WTC11 (cell line): ENCODE data around the gene F11R. TPM values are rescaled to one million over a fixed set of nuclear protein-coding genes. Genes with fewer than 3 reads are reported as not detected.

Experiments
- ATF1 ChIP-seq: sonication (generic); formaldehyde crosslinking; IDR thresholded peaks from 2 replicates; pipeline ENCODE4 v1.8.1; 2023; ENCODE audit warnings: mild to moderate bottlenecking, moderate library complexity, missing genetic modification reagents
- ATF2 ChIP-seq: sonication (generic); formaldehyde crosslinking; IDR thresholded peaks from 2 replicates; pipeline ENCODE4 v1.8.1; 2022; ENCODE audit warnings: low read depth, missing genetic modification reagents, borderline replicate concordance
- CBFB ChIP-seq: sonication (generic); formaldehyde crosslinking; IDR thresholded peaks from 2 replicates; pipeline ENCODE4 v1.8.1; 2022; ENCODE audit warnings: mild to moderate bottlenecking, low read depth, missing genetic modification reagents
- CDX4 ChIP-seq: fragments of 250-450 bp; sonication (Bioruptor Pico); IDR thresholded peaks from 2 replicates; pipeline ENCODE4 v1.9.0; 2021; ENCODE audit warnings: moderate library complexity, mild to moderate bottlenecking, inconsistent platforms, borderline replicate concordance
- CREB1 ChIP-seq: sonication (generic); formaldehyde crosslinking; IDR thresholded peaks from 2 replicates; pipeline ENCODE4 v1.8.0; 2023; ENCODE audit warnings: mild to moderate bottlenecking, missing genetic modification reagents
- CREM ChIP-seq: sonication (generic); formaldehyde crosslinking; IDR thresholded peaks from 2 replicates; pipeline ENCODE4 v1.8.1; 2022; ENCODE audit warnings: mild to moderate bottlenecking, missing genetic modification reagents, moderate library complexity
- ESRRA ChIP-seq: sonication (generic); formaldehyde crosslinking; IDR thresholded peaks from 2 replicates; pipeline ENCODE4 v1.8.1; 2022; ENCODE audit warnings: mild to moderate bottlenecking, missing genetic modification reagents, borderline replicate concordance
- FOXK1 ChIP-seq: sonication (generic); formaldehyde crosslinking; IDR thresholded peaks from 2 replicates; pipeline ENCODE4 v1.8.0; 2022; ENCODE audit warnings: mild to moderate bottlenecking, moderate library complexity, missing genetic modification reagents
- GABPB1 ChIP-seq: sonication (generic); formaldehyde crosslinking; IDR thresholded peaks from 2 replicates; pipeline ENCODE4 v1.8.1; 2023; ENCODE audit warnings: mild to moderate bottlenecking, missing genetic modification reagents
- IRF1 ChIP-seq: sonication (generic); formaldehyde crosslinking; IDR thresholded peaks from 2 replicates; pipeline ENCODE4 v1.8.0; 2023; ENCODE audit warnings: missing genetic modification reagents
- NFYB ChIP-seq: sonication (generic); formaldehyde crosslinking; conservative IDR thresholded peaks from 2 replicates; pipeline ENCODE4 v1.8.0; 2022; ENCODE audit warnings: low read depth, missing genetic modification reagents
- OVOL2 ChIP-seq: fragments of 250-450 bp; sonication (Bioruptor Pico); IDR thresholded peaks from 2 replicates; pipeline ENCODE4 v1.9.0; 2021; ENCODE audit warnings: mild to moderate bottlenecking, borderline replicate concordance
- STAT6 ChIP-seq: sonication (generic); formaldehyde crosslinking; conservative IDR thresholded peaks from 2 replicates; pipeline ENCODE4 v1.8.1; 2023; ENCODE audit warnings: mild to moderate bottlenecking, low read depth, missing genetic modification reagents, moderate library complexity
- TCF7 ChIP-seq: sonication (generic); formaldehyde crosslinking; IDR thresholded peaks from 2 replicates; pipeline ENCODE4 v1.8.0; 2022; ENCODE audit warnings: mild to moderate bottlenecking, low read depth, missing genetic modification reagents, moderate library complexity
- TEAD1 ChIP-seq: sonication (generic); formaldehyde crosslinking; IDR thresholded peaks from 2 replicates; pipeline ENCODE4 v1.8.0; 2022; ENCODE audit warnings: mild to moderate bottlenecking, missing genetic modification reagents
- TP53 ChIP-seq: sonication (generic); formaldehyde crosslinking; IDR thresholded peaks from 2 replicates; pipeline ENCODE4 v1.8.1; 2023; ENCODE audit warnings: mild to moderate bottlenecking, missing genetic modification reagents
- USF1 ChIP-seq: sonication (generic); formaldehyde crosslinking; IDR thresholded peaks from 2 replicates; pipeline ENCODE4 v1.8.0; 2022; ENCODE audit warnings: mild to moderate bottlenecking, missing genetic modification reagents
- ZNF138 ChIP-seq: sonication (generic); formaldehyde crosslinking; conservative IDR thresholded peaks from 2 replicates; pipeline ENCODE4 v1.8.1; 2022; ENCODE audit warnings: mild to moderate bottlenecking, moderate library complexity, missing genetic modification reagents
- ZNF219 ChIP-seq: sonication (generic); formaldehyde crosslinking; IDR thresholded peaks from 2 replicates; pipeline ENCODE4 v1.8.0; 2023; ENCODE audit warnings: missing genetic modification reagents, mild to moderate bottlenecking, borderline replicate concordance
- ZNF263 ChIP-seq: sonication (generic); formaldehyde crosslinking; IDR thresholded peaks from 2 replicates; pipeline ENCODE4 v1.8.1; 2022; ENCODE audit warnings: low read depth, mild to moderate bottlenecking, moderate library complexity, missing genetic modification reagents
- ZNF281 ChIP-seq: sonication (generic); formaldehyde crosslinking; IDR thresholded peaks from 2 replicates; pipeline ENCODE4 v1.8.0; 2023; ENCODE audit warnings: mild to moderate bottlenecking, missing genetic modification reagents
- ZNF317 ChIP-seq: sonication (generic); formaldehyde crosslinking; IDR thresholded peaks from 2 replicates; pipeline ENCODE4 v1.8.1; 2023; ENCODE audit warnings: low read depth, mild to moderate bottlenecking, moderate library complexity, missing genetic modification reagents, borderline replicate concordance
- ZNF416 ChIP-seq: fragments of 250-450 bp; sonication (Bioruptor Pico); IDR thresholded peaks from 2 replicates; pipeline ENCODE4 v1.9.0; 2021; ENCODE audit warnings: mild to moderate bottlenecking, inconsistent platforms
- ZNF512 ChIP-seq: sonication (generic); formaldehyde crosslinking; IDR thresholded peaks from 2 replicates; pipeline ENCODE4 v1.8.1; 2022; ENCODE audit warnings: missing genetic modification reagents, borderline replicate concordance
- ZNF671 ChIP-seq: fragments of 250-450 bp; sonication (Bioruptor Pico); IDR thresholded peaks from 2 replicates; pipeline ENCODE4 v1.8.0; 2021; ENCODE audit warnings: mild to moderate bottlenecking
- ZSCAN18 ChIP-seq: fragments of 250-450 bp; sonication (Bioruptor Pico); IDR thresholded peaks from 2 replicates; pipeline ENCODE4 v2.1.2; 2022; ENCODE audit warnings: mild to moderate bottlenecking, moderate library complexity
- total RNA-seq: library from RNA; stranded (reverse); gene quantifications from 3 replicates; pipeline ENCODE4 v1.2.3, GENCODE V29; 2021

The F11R gene
- total RNA-seq, 1 experiment from 2014 or later, result 202 TPM

GRCh38 chr1:161038523-161039153 lies 17.7 kb upstream of the F11R start, which contains the start of gene TSTD1 (continued):
- no peak for TF ChIP-seq ZNF263 (CRISPR knock-in tag)
- peak; percentile 71 for TF ChIP-seq ZNF416 (CRISPR knock-in tag)
- TF ChIP-seq OVOL2 (CRISPR knock-in tag), result no peak
- TF ChIP-seq FOXK1, result peak; percentile 69; the same call in 1 of the 2 replicates
- no peak for TF ChIP-seq NFYB
- peak; percentile 75 for TF ChIP-seq TEAD1 (CRISPR knock-in tag)
- TF ChIP-seq ZNF219 (CRISPR knock-in tag), result 0 out of 2 replicates have a peak, but pooled peaks have one; percentile 38
- TF ChIP-seq ZSCAN18 (CRISPR knock-in tag), result no peak
- no peak; the same call in 1 of the 2 replicates for TF ChIP-seq CREM
- no peak; the same call in none of the 2 replicates for TF ChIP-seq ESRRA
- no peak for TF ChIP-seq ATF1 (CRISPR knock-in tag)
- no peak for TF ChIP-seq GABPB1 (CRISPR knock-in tag)
- no peak for TF ChIP-seq ZNF671
- no peak; the same call in 1 of the 2 replicates for TF ChIP-seq ZNF138 (CRISPR knock-in tag)
- TF ChIP-seq TCF7 (CRISPR knock-in tag), result 0 out of 2 replicates have a peak, but pooled peaks have one; percentile 47
- TF ChIP-seq ZNF512 (CRISPR knock-in tag), result no peak
- no peak for TF ChIP-seq ZNF317
- TF ChIP-seq CBFB (CRISPR knock-in tag), result peak; percentile 85; the same call in 1 of the 2 replicates
- TF ChIP-seq USF1, result peak; percentile 65
- TF ChIP-seq ATF2, result no peak
- no peak; the same call in 1 of the 2 replicates for TF ChIP-seq TP53 (CRISPR knock-in tag)
- TF ChIP-seq IRF1 (CRISPR knock-in tag), result no peak
- 0 out of 2 replicates have a peak, but pooled peaks have one; percentile 38 for TF ChIP-seq ZNF281
- no peak for TF ChIP-seq CDX4 (CRISPR knock-in tag)
- TF ChIP-seq STAT6 (CRISPR knock-in tag), result no peak
- TF ChIP-seq CREB1 (CRISPR knock-in tag), result 0 out of 2 replicates have a peak, but pooled peaks have one; percentile 54
